IMR-90 (cell line): ENCODE results near the gene MRPS18A. TPM values are rescaled to one million over a fixed set of nuclear protein-coding genes. Genes with fewer than 3 reads are reported as not detected.

ENCODE experiments used
- ATAC-seq: fragments of 200-7000 bp; cut with Tn5 transposase; 2 replicates; pipeline ENCODE4 v1.9.1; 2020; ENCODE audit warnings: low read depth, mild to moderate bottlenecking, moderate library complexity
- BruUV-seq: library from RNA; stranded (reverse); fragments of 400-500 nt; replicated peaks from 2 replicates; lab custom pipeline; 2021; lab: Mats Ljungman, UMichigan
- CTCF ChIA-PET: fragments of 300-600 bp; formaldehyde crosslinking; extraction: SDS; loops from one replicate; lab custom pipeline; 2021; ENCODE audit warnings: antibody characterized with exemption; lab: Yijun Ruan, JAX
- POLR2A ChIA-PET: fragments of 300-600 bp; sonication (Branson Sonifier 250); formaldehyde crosslinking; loops from one replicate; lab custom pipeline; 2022; ENCODE audit warnings: antibody characterized with exemption; ENCODE audit not compliant: unreplicated experiment; lab: Charles Lee
- DNase-seq: peaks from one replicate; pipeline ENCODE4 v3.0.0; 2013
- H2AFZ ChIP-seq: replicated peaks from 2 replicates; pipeline ENCODE3; 2013; ENCODE audit warnings: low read length, mild to moderate bottlenecking; ENCODE audit not compliant: poor library complexity
- H2AK5ac ChIP-seq: 2 replicates; pipeline ENCODE4 v1.6.1; 2013; ENCODE audit warnings: low read depth, low read length, inconsistent platforms
- H2AK9ac ChIP-seq: replicated peaks from 2 replicates; pipeline ENCODE3; 2013; ENCODE audit warnings: mild to moderate bottlenecking, low read depth, low read length, moderate library complexity; ENCODE audit not compliant: poor library complexity
- H2BK120ac ChIP-seq: 2 replicates; pipeline ENCODE4 v1.6.1; 2013; ENCODE audit warnings: low read depth, low read length, inconsistent platforms
- H2BK15ac ChIP-seq: 3 replicates; pipeline ENCODE4 v1.6.1; 2013; ENCODE audit warnings: low read depth, low read length, inconsistent platforms
- H2BK20ac ChIP-seq: 2 replicates; pipeline ENCODE4 v1.6.1; 2013; ENCODE audit warnings: low read depth, mild to moderate bottlenecking, inconsistent platforms, low read length, moderate library complexity
- H2BK5ac ChIP-seq: 2 replicates; pipeline ENCODE4 v1.6.1; 2013; ENCODE audit warnings: mild to moderate bottlenecking, low read depth, low read length, inconsistent platforms; ENCODE audit not compliant: poor library complexity, severe bottlenecking
- H3K14ac ChIP-seq: replicated peaks from 2 replicates; pipeline ENCODE4 v1.6.1; 2013; ENCODE audit warnings: low read depth, low read length, inconsistent platforms
- H3K18ac ChIP-seq: 2 replicates; pipeline ENCODE4 v1.6.1; 2013; ENCODE audit warnings: low read depth, low read length, control low read depth
- H3K23ac ChIP-seq: 2 replicates; pipeline ENCODE4 v1.6.1; 2013; ENCODE audit warnings: low read depth, low read length, inconsistent platforms
- H3K27ac ChIP-seq: 2 replicates; pipeline ENCODE4 v1.5.1; 2013; ENCODE audit warnings: mild to moderate bottlenecking, control low read depth, low read length; ENCODE audit not compliant: insufficient read depth
- H3K27me3 ChIP-seq: 2 replicates; pipeline ENCODE4 v1.6.1; 2013; ENCODE audit warnings: low read length; ENCODE audit not compliant: control insufficient read depth, insufficient read depth
- H3K36me3 ChIP-seq: 2 replicates; pipeline ENCODE4 v1.6.1; 2013; ENCODE audit warnings: low read length, mixed read lengths; ENCODE audit not compliant: control insufficient read depth, insufficient read depth
- H3K4ac ChIP-seq: 2 replicates; pipeline ENCODE4 v1.6.1; 2013; ENCODE audit warnings: low read depth, low read length, inconsistent platforms
- H3K4me1 ChIP-seq: 2 replicates; pipeline ENCODE4 v1.6.1; 2013; ENCODE audit warnings: low read length, mixed read lengths; ENCODE audit not compliant: control insufficient read depth, insufficient read depth
- H3K4me2 ChIP-seq: 2 replicates; pipeline ENCODE4 v1.6.1; 2013; ENCODE audit warnings: low read depth, mild to moderate bottlenecking, control low read depth, low read length, moderate library complexity
- H3K4me3 ChIP-seq: 2 replicates; pipeline ENCODE4 v1.5.1; 2013; ENCODE audit warnings: low read depth, mild to moderate bottlenecking, control low read depth, low read length, moderate library complexity; ENCODE audit not compliant: insufficient read depth
- H3K56ac ChIP-seq: 2 replicates; pipeline ENCODE4 v1.6.1; 2013; ENCODE audit warnings: low read length, inconsistent platforms; ENCODE audit not compliant: insufficient read depth; ENCODE audit errors: extremely low read depth
- H3K79me1 ChIP-seq, 2 experiments: 2 replicates each; pipeline ENCODE4 v1.6.1; 2013; ENCODE audit warnings: low read length in 2 of 2, inconsistent platforms in 1 of 2, low read depth in 1 of 2
- H3K9ac ChIP-seq: 2 replicates; pipeline ENCODE4 v1.6.1; 2013; ENCODE audit warnings: low read depth, low read length, control low read depth
- H3K9me1 ChIP-seq: 2 replicates; pipeline ENCODE4 v1.6.1; 2013; ENCODE audit warnings: low read length, inconsistent platforms; ENCODE audit not compliant: insufficient read depth
- H3K9me3 ChIP-seq: 2 replicates; pipeline ENCODE4 v1.6.1; 2013; ENCODE audit warnings: low read length; ENCODE audit not compliant: control insufficient read depth, insufficient read depth
- H4K20me1 ChIP-seq: 2 replicates; pipeline ENCODE4 v1.6.1; 2013; ENCODE audit warnings: low read length, inconsistent platforms; ENCODE audit not compliant: insufficient read depth
- H4K5ac ChIP-seq: 2 replicates; pipeline ENCODE4 v1.6.1; 2013; ENCODE audit warnings: mild to moderate bottlenecking, low read depth, low read length, control low read depth
- H4K8ac ChIP-seq, 2 experiments: 2 replicates each; pipeline ENCODE4 v1.6.1; 2013; ENCODE audit warnings: low read depth in 2 of 2, low read length in 2 of 2, control low read depth in 1 of 2, inconsistent platforms in 1 of 2
- H4K91ac ChIP-seq: 2 replicates; pipeline ENCODE4 v1.6.1; 2013; ENCODE audit warnings: low read depth, low read length, inconsistent platforms; ENCODE audit not compliant: insufficient read depth
- BHLHE40 ChIP-seq: fragments of 150-350 bp; IDR thresholded peaks from 2 replicates; pipeline ENCODE4 v1.6.1; 2016; ENCODE audit warnings: mild to moderate bottlenecking, low read depth, low read length
- CHD1 ChIP-seq: IDR thresholded peaks from 2 replicates; pipeline ENCODE4 v1.6.1; 2012; ENCODE audit warnings: low read depth, low read length, improper control_type of control experiment
- MAZ ChIP-seq: IDR thresholded peaks from 2 replicates; pipeline ENCODE4 v1.6.1; 2012; ENCODE audit warnings: low read depth, mild to moderate bottlenecking, low read length, improper control_type of control experiment, moderate library complexity, borderline replicate concordance
- NFE2L2 ChIP-seq: fragments of 150-350 bp; IDR thresholded peaks from 2 replicates; pipeline ENCODE4 v1.6.1; 2016; ENCODE audit warnings: low read depth, mild to moderate bottlenecking, low read length
- RAD21 ChIP-seq: IDR thresholded peaks from 2 replicates; pipeline ENCODE4 v1.6.1; 2012; ENCODE audit warnings: low read length, improper control_type of control experiment
- SMC3 ChIP-seq: fragments of 150-350 bp; IDR thresholded peaks from 2 replicates; pipeline ENCODE4 v1.6.1; 2016; ENCODE audit warnings: low read depth, mild to moderate bottlenecking, antibody characterized with exemption, low read length, moderate library complexity
- WGBS, 2 experiments: methylation state at CpG; one replicate each; pipeline versions ENCODE4 v1.1.5 to v1.1.7; 2013; ENCODE audit warnings: missing lambda C conversion rate in 2 of 2; ENCODE audit not compliant: insufficient read length in 1 of 2; ENCODE audit errors: extremely low coverage in 2 of 2; 5-methylcytosine and 5-hydroxymethylcytosine counted together
- dilution Hi-C: fragments of 300-500 bp; cut with HindIII; formaldehyde crosslinking; loops from one replicate; pipeline ENCODE4 v1.14.3; 2018; ENCODE audit warnings: low sequenced_read_pairs; ENCODE audit not compliant: unreplicated experiment
- in situ Hi-C: fragments of 300-500 bp; cut with MboI; formaldehyde crosslinking; loops from 3 replicates; pipeline ENCODE4 v1.14.3; 2019; ENCODE audit warnings: low sequenced_read_pairs, inconsistent platforms, mixed read lengths
- intact Hi-C: fragments of 100-400 bp; cut with micrococcal nuclease; formaldehyde crosslinking; loops from 2 replicates; pipeline ENCODE4 v1.10.0; 2022
- polyA plus RNA-seq, 3 experiments: library from polyadenylated mRNA; depleted of rRNA; stranded (reverse); fragments of >200 nt; gene quantifications; 2 replicates each; pipeline ENCODE4 v1.2.3, GENCODE V29; 2012; ENCODE audit warnings: low replicate concordance in 1 of 3
- total RNA-seq: library from RNA; depleted of rRNA; stranded (reverse); fragments of >200 nt; gene quantifications from 2 replicates; pipeline ENCODE4 v1.2.3, GENCODE V29; 2012
- TF ChIP-seq, protein P1 (sequence below): fragments of 150-350 bp; IDR thresholded peaks from 2 replicates; pipeline ENCODE4 v1.6.1; 2016; ENCODE audit warnings: low read depth, mild to moderate bottlenecking, low read length, moderate library complexity, borderline replicate concordance

The MRPS18A gene
- total and polyA plus RNA-seq, 2 of the 4 experiments (the other 2 are of a cell fraction), result 47.0 to 56.6 TPM

DNA sequence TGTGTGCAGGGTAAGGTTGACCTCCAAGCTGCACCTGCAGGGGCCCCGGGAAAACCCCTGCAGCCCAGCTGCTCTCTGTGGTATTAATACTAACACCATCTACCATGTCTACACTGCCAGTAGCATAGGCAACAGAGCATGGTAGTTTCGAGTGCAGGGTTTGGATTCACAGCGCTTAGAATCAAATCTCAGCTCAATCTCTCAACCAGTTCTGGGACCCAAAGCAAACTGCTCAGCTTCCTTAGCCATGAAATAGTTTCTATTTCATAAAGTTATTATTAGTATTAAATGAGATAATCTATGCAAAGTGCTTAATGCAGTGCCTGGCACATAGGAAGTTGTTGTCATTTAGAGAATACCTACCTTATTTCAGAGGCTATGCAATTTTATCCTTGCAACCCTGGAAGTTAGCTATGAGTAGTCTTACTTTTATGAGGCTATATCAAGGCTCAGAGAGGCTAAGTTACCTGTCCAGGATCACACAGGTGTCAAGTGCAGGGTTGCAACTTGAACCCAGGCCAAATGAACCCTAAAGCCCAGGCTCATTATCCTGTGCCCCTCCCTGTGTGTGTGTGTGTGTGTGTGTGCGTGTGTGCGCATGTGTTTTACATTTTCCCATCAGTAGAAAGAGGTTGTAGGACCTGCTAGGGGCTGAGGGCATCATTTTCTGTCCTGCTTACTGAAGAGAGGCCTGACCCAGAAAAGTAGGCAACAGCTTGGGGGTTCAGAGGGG is 27.6 kb upstream of the MRPS18A start:
- Histone ChIP-seq H2BK5ac (no peak overlapping the region), H4K91ac (no peak overlapping the region), H3K9ac (no peak overlapping the region), H3K27ac (no peak overlapping the region), H3K14ac (no peak overlapping the region), H4K5ac (no peak overlapping the region), H3K56ac (no peak overlapping the region), H3K18ac (no peak overlapping the region), H4K20me1 (no peaks in the 10 kb centered on the region), H2BK20ac (no peak overlapping the region), H3K9me1 (peaks cover 2% of the 10 kb centered on the region; the same call in 1 of the 2 replicates), H2AFZ (no peak overlapping the region), H3K23ac (no peak overlapping the region), H3K4me1 (peaks cover 4% of the 10 kb centered on the region; the same call in 1 of the 2 replicates), H2AK5ac (no peak overlapping the region), H3K79me1 (no peaks in the 10 kb centered on the region), H3K27me3 (peaks cover 30% of the 10 kb centered on the region), H3K4me2 (no peak overlapping the region), H2BK120ac (no peak overlapping the region), H2BK15ac (no peak overlapping the region), H3K4me3 (no peak overlapping the region), H3K36me3 (no peaks in the 10 kb centered on the region), H4K8ac (no peak overlapping the region), H3K4ac (no peak overlapping the region), H2AK9ac (no peak overlapping the region), H3K9me3 (no peaks in the 10 kb centered on the region)
- in situ Hi-C loops (no loop called here), dilution Hi-C loops (no loop called here), intact Hi-C loops (no loop called here)
- TF ChIP-seq SMC3 (no peak), RAD21 (no peak), MAZ (no peak), NFE2L2 (no peak), BHLHE40 (no peak), CHD1 (no peak)
- TF ChIP-seq, protein P1, sequence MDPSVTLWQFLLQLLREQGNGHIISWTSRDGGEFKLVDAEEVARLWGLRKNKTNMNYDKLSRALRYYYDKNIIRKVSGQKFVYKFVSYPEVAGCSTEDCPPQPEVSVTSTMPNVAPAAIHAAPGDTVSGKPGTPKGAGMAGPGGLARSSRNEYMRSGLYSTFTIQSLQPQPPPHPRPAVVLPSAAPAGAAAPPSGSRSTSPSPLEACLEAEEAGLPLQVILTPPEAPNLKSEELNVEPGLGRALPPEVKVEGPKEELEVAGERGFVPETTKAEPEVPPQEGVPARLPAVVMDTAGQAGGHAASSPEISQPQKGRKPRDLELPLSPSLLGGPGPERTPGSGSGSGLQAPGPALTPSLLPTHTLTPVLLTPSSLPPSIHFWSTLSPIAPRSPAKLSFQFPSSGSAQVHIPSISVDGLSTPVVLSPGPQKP, result no peak
- WGBS, 2 experiments, result no CpG with 5 or more reads among the region's 5 CpGs
- no peak; the same call in 1 of the 2 replicates for ATAC-seq
- no TSS peak for BruUV-seq
- no peak for DNase-seq
- CTCF ChIA-PET, result no interaction called here
- POLR2A ChIA-PET, result no interaction called here
